HTR-8/SVneo (cell line): ENCODE measurements around the gene RUVBL2.
A peak's percentile ranks its signal among the peaks of the same experiment; 100 is the strongest.

Experiments used
- DNase-seq: peaks from one replicate; pipeline ENCODE4 v3.0.0; 2011; ENCODE audit warnings: low spot score, mixed read lengths; ENCODE audit not compliant: insufficient read length
- FAIRE-seq: peaks from 2 replicates; lab custom pipeline; 2011; peaks lifted over from hg19 to GRCh38; lab: Jason Lieb, UNC

The RUVBL2 gene

GRCh38 chr19:48993175-48994034, at the start of gene RUVBL2, which contains the start of gene GYS1:
RUVBL2 (plus strand) TSS chr19:48993887; CDS start chr19:48993912, 25 bp downstream.
GYS1 (minus strand) TSS chr19:48993309; CDS start chr19:48993112, 197 bp downstream.
- peak; percentile 99 for DNase-seq
- peak; percentile 97 for FAIRE-seq

- DNase-seq = no peak
- FAIRE-seq = no peak
Observed at GRCh38 chr19:48945415-48945814, 48.3 kb upstream of the RUVBL2 start.

- DNase-seq = no peak
- no peak for FAIRE-seq
Observed at GRCh38 chr19:48945817-48946216, 47.9 kb upstream of the RUVBL2 start.

- FAIRE-seq (no peak), DNase-seq (no peak)
Observed at GRCh38 chr19:48946463-48947257, 47.0 kb upstream of the RUVBL2 start.

GRCh38 chr19:48947258-48947542, 46.5 kb upstream of the RUVBL2 start:
- FAIRE-seq = no peak
- DNase-seq = no peak

- no peak for FAIRE-seq
- DNase-seq = no peak
Observed at GRCh38 chr19:48950159-48950558, 43.5 kb upstream of the RUVBL2 start.

- FAIRE-seq = no peak
- DNase-seq = no peak
Observed at GRCh38 chr19:48950830-48951519, 42.7 kb upstream of the RUVBL2 start.

GRCh38 chr19:48953141-48953540, 40.5 kb upstream of the RUVBL2 start:
- DNase-seq (no peak), FAIRE-seq (no peak)

GRCh38 chr19:48953990-48954594, 39.6 kb upstream of the RUVBL2 start:
- DNase-seq = no peak
- no peak for FAIRE-seq

GRCh38 chr19:48954595-48955307, 38.9 kb upstream of the RUVBL2 start, which contains the start of gene BAX:
BAX (plus strand) TSS chr19:48954875; CDS start chr19:48954929, 54 bp downstream.
- FAIRE-seq (peak; percentile 99), DNase-seq (peak; percentile 98)

- DNase-seq = no peak
- FAIRE-seq = no peak
Observed at GRCh38 chr19:48955308-48955958, 38.3 kb upstream of the RUVBL2 start.

- no peak for FAIRE-seq
- no peak for DNase-seq
Observed at GRCh38 chr19:48958006-48958405, 35.7 kb upstream of the RUVBL2 start.

GRCh38 chr19:48959341-48960239, 34.1 kb upstream of the RUVBL2 start:
- DNase-seq (no peak), FAIRE-seq (no peak)

- no peak for DNase-seq
Observed at GRCh38 chr19:48961051-48961649, 32.5 kb upstream of the RUVBL2 start.

GRCh38 chr19:48961673-48962028, 32.0 kb upstream of the RUVBL2 start:
- no peak for DNase-seq
- no peak for FAIRE-seq

More at GRCh38 chr19:48961051-48961649, 32.5 kb upstream of the RUVBL2 start:
- FAIRE-seq = no peak

GRCh38 chr19:48962029-48962848, 31.4 kb upstream of the RUVBL2 start:
- peak; percentile 56 for DNase-seq
- no peak for FAIRE-seq

GRCh38 chr19:48962849-48963165, 30.9 kb upstream of the RUVBL2 start:
- FAIRE-seq = no peak
- no peak for DNase-seq
